ENCODE results near the gene DDX17. TPM values are rescaled to one million over a fixed set of nuclear protein-coding genes. Genes with fewer than 3 reads are reported as not detected.

Gene DDX17
- total and polyA plus RNA-seq, 2 experiments from 2014 or later: 60.4 to 682 TPM

GRCh38 chr22:38456272-38456835 lies 49.8 kb downstream of the DDX17 start:
- H3K36me3 ChIP-seq: no peaks in the 10 kb centered on the region
- peaks cover 35% of the 10 kb centered on the region for H3K4me1 ChIP-seq (ENCODE audit: low read depth)
- H3K9me3 ChIP-seq (ENCODE audit: low read depth): no peaks in the 10 kb centered on the region
- H3K27ac ChIP-seq: no peak overlapping the region
- H3K27me3 ChIP-seq: no peaks in the 10 kb centered on the region
- H3K4me3 ChIP-seq: peak overlapping the region; percentile 65
- DNase-seq (ENCODE audit: low read depth in 1 of 2, low spot score in 1 of 2): no peak
- no peak for TF ChIP-seq CTCF (IDR thresholded peaks at IDR 0.05; ENCODE audit: low read depth, low read length)

GRCh38 chr22:38455530-38456271 lies 50.4 kb downstream of the DDX17 start:
- no peak for TF ChIP-seq CTCF (IDR thresholded peaks at IDR 0.05; ENCODE audit: low read depth, low read length)
- peaks cover 30% of the 10 kb centered on the region for H3K4me1 ChIP-seq (ENCODE audit: low read depth)
- H3K36me3 ChIP-seq: no peaks in the 10 kb centered on the region
- no peak overlapping the region for H3K27ac ChIP-seq
- H3K27me3 ChIP-seq: no peaks in the 10 kb centered on the region
- peak; percentile 46 to 75 for DNase-seq (ENCODE audit: low read depth in 1 of 2, low spot score in 1 of 2)
- peak overlapping the region; percentile 65 for H3K4me3 ChIP-seq
- no peaks in the 10 kb centered on the region for H3K9me3 ChIP-seq (ENCODE audit: low read depth)

- no peaks in the 10 kb centered on the region for H3K9me3 ChIP-seq (ENCODE audit: low read depth)
- no peaks in the 10 kb centered on the region for H3K27me3 ChIP-seq
- H3K27ac ChIP-seq: no peak within 1 kb of the TSS
- H3K4me1 ChIP-seq (ENCODE audit: low read depth): peaks cover 24% of the 10 kb centered on the region
- H3K36me3 ChIP-seq: no peaks in the 10 kb centered on the region
- DNase-seq (ENCODE audit: low read depth in 1 of 2, low spot score in 1 of 2): no peak
- H3K4me3 ChIP-seq: peak within 1 kb of the TSS; percentile 65
- no peak for TF ChIP-seq CTCF (IDR thresholded peaks at IDR 0.05; ENCODE audit: low read depth, low read length)
These were observed 51.0 kb downstream of the DDX17 start, which contains the start of gene KCNJ4 for GRCh38 chr22:38455076-38455529. KCNJ4 (minus strand) TSS chr22:38455199; CDS start chr22:38428132, 27,067 bp downstream.

GRCh38 chr22:38454353-38455075 lies 51.6 kb downstream of the DDX17 start:
- no peaks in the 10 kb centered on the region for H3K27me3 ChIP-seq
- peaks cover 19% of the 10 kb centered on the region for H3K4me1 ChIP-seq (ENCODE audit: low read depth)
- no peaks in the 10 kb centered on the region for H3K36me3 ChIP-seq
- no peak overlapping the region for H3K27ac ChIP-seq
- H3K9me3 ChIP-seq (ENCODE audit: low read depth): no peaks in the 10 kb centered on the region
- DNase-seq (ENCODE audit: low read depth in 1 of 2, low spot score in 1 of 2): peak in 1 of 2 donors; percentile 51
- no peak for TF ChIP-seq CTCF (IDR thresholded peaks at IDR 0.05; ENCODE audit: low read depth, low read length)
- peak overlapping the region; percentile 65 for H3K4me3 ChIP-seq

- peaks cover 15% of the 10 kb centered on the region for H3K4me1 ChIP-seq (ENCODE audit: low read depth)
- no peak for TF ChIP-seq CTCF (IDR thresholded peaks at IDR 0.05; ENCODE audit: low read depth, low read length)
- peak overlapping the region; percentile 65 for H3K4me3 ChIP-seq
- no peak overlapping the region for H3K27ac ChIP-seq
- no peak for DNase-seq (ENCODE audit: low read depth in 1 of 2, low spot score in 1 of 2)
- H3K36me3 ChIP-seq: no peaks in the 10 kb centered on the region
- no peaks in the 10 kb centered on the region for H3K27me3 ChIP-seq
- H3K9me3 ChIP-seq (ENCODE audit: low read depth): no peaks in the 10 kb centered on the region
These were observed 52.1 kb downstream of the DDX17 start for GRCh38 chr22:38453996-38454352.
